WERI-Rb-1 (cell line): ENCODE data around the gene KCNIP2.
A peak's percentile ranks its signal among the peaks of the same experiment; 100 is the strongest.

ENCODE experiments used
- DNase-seq: peaks from one replicate; pipeline ENCODE4 v3.0.0-alpha.2; 2020
- H3K27ac ChIP-seq: fragments of 250-450 bp; sonication (Bioruptor Pico); 2 replicates; pipeline ENCODE4 v1.5.1; 2020; ENCODE audit warnings: mild to moderate bottlenecking, moderate library complexity
- H3K27me3 ChIP-seq: fragments of 250-450 bp; sonication (Bioruptor Pico); 2 replicates; pipeline ENCODE4 v1.5.1; 2021; ENCODE audit warnings: mild to moderate bottlenecking, low read depth, moderate library complexity; ENCODE audit not compliant: insufficient read depth, severe bottlenecking
- H3K36me3 ChIP-seq: fragments of 250-450 bp; sonication (Bioruptor Pico); 2 replicates; pipeline ENCODE4 v1.5.1; 2020; ENCODE audit warnings: mild to moderate bottlenecking, moderate library complexity
- H3K4me3 ChIP-seq: 2 replicates; pipeline ENCODE4 v1.5.1; 2011; ENCODE audit warnings: low read depth, mild to moderate bottlenecking, control low read depth, low read length
- H3K9me3 ChIP-seq: fragments of 250-450 bp; sonication (Bioruptor Pico); 2 replicates; pipeline ENCODE4 v1.5.1; 2021; ENCODE audit warnings: mild to moderate bottlenecking, moderate library complexity; ENCODE audit not compliant: severe bottlenecking
- TF ChIP-seq, protein P1 (sequence below): IDR thresholded peaks from 2 replicates; pipeline ENCODE4 v1.5.1; 2011; ENCODE audit warnings: low read depth, mild to moderate bottlenecking, control low read depth, inconsistent platforms, low read length

The KCNIP2 gene

DNA sequence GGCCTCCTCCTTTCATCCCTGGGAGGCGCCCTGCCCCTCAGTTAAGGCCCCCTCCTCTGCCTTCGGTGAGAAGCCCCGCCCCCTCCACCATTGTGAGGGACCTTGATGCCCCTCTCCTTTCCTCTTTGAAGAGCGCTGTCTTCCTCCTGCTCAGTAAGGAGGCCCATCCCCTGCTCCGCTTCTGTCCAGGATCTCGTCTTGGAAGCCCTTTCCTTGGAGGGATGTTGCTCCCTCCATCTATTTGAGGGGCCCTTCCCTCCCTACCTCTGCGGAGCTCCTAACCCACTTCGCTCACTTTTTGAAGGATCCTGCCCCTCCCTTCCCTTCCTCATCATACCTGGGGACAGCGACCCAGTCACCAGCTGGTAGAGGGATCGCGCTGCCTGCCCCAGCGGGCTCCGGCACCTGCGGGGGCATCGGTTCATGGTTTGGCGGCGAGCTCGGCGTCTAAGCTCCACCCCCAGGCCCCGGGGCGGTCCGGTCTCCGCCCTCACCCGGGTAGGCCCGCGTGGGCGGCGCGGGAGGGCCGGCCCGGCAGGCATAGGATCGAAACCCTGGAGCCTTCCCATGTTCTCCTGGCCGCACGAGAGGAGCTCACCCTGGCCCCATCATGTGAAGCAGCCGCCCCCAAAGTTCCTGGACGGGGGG lies 4.1 kb downstream of the KCNIP2 start:
- Histone ChIP-seq H3K27me3 (no peaks in the 10 kb centered on the region), H3K4me3 (no peak overlapping the region), H3K36me3 (0 out of 2 replicates have a peak, but pooled peaks cover 2% of the 10 kb centered on the region), H3K9me3 (no peaks in the 10 kb centered on the region), H3K27ac (peak overlapping the region; percentile 62; the same call in 1 of the 2 replicates)
- TF ChIP-seq, protein P1, sequence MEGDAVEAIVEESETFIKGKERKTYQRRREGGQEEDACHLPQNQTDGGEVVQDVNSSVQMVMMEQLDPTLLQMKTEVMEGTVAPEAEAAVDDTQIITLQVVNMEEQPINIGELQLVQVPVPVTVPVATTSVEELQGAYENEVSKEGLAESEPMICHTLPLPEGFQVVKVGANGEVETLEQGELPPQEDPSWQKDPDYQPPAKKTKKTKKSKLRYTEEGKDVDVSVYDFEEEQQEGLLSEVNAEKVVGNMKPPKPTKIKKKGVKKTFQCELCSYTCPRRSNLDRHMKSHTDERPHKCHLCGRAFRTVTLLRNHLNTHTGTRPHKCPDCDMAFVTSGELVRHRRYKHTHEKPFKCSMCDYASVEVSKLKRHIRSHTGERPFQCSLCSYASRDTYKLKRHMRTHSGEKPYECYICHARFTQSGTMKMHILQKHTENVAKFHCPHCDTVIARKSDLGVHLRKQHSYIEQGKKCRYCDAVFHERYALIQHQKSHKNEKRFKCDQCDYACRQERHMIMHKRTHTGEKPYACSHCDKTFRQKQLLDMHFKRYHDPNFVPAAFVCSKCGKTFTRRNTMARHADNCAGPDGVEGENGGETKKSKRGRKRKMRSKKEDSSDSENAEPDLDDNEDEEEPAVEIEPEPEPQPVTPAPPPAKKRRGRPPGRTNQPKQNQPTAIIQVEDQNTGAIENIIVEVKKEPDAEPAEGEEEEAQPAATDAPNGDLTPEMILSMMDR: no peak
- no peak for DNase-seq

DNA sequence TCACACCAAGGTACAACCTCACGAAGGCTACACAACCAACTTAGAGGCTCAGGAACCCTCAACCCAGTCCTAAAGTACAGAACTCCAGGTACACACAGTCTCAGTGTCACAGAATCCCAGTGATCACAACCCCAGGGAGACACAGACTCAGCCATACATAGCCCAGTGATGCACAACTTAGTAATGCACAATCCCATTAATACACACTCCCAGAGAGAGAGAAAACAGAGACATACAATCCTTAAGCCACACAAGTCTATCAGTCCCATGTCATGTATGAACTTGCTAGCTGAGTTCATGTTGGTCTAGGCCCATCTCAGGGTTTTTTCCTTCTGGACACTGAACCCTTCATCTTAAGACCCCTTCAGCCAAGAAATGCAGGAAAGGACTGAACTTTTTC lies 4.6 kb downstream of the KCNIP2 start:
- Histone ChIP-seq H3K27me3 (no peaks in the 10 kb centered on the region), H3K36me3 (0 out of 2 replicates have a peak, but pooled peaks cover 2% of the 10 kb centered on the region), H3K9me3 (no peaks in the 10 kb centered on the region), H3K27ac (peak overlapping the region; percentile 62), H3K4me3 (no peak overlapping the region)
- TF ChIP-seq, protein P1: no peak
- DNase-seq: no peak

DNA sequence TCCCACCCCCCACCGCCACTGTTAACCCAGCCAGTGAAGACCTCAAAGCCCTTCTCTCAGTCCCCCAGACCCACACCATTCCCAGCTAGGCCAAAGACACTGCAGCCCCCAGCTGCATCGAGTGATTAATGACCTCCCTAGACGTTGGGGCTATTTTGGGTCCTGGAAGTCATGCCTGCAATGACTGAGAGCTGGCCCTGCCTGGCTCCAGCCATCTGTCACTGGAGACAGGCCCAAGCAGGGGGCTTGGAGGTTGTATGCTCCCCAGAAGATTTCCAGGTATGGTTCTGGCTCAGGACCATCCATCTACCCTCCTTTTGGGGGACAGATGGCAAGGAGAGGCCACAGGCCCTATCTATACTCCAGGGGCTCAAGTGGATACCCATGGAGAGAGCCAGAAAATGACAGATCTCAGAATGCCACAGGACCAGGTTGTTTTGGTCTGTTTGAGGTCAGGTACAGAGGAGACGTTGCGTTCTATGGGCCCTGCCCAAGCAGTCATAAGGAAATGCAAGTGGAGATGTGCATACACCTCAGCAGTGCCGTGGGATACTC lies 5.1 kb downstream of the KCNIP2 start:
- TF ChIP-seq, protein P1: no peak
- peak; percentile 43 for DNase-seq
- no peaks in the 10 kb centered on the region for H3K9me3 ChIP-seq
- 0 out of 2 replicates have a peak, but pooled peaks cover 2% of the 10 kb centered on the region for H3K36me3 ChIP-seq
- no peaks in the 10 kb centered on the region for H3K27me3 ChIP-seq
- H3K4me3 ChIP-seq: no peak overlapping the region
- peak overlapping the region; percentile 62 for H3K27ac ChIP-seq

DNA sequence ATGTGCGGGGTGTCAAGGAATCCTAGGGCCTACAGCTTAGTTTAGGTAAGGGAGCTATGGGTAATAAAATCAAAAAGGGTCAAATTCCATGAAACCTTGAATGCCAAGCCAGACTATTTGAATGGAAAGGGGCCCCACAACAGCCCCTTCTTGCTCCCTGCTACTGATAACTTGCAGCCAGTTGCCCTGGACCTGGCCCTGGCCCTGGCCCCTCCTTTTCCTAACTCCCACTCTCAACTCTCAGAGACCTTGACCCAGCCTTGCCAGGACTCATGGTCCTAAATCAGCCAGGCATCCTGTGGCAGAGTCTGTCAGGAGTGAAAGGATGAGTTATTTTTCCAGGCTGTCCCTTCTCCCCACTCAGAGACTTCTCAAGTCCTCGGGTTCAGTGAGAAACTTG lies 5.9 kb downstream of the KCNIP2 start:
- H3K36me3 ChIP-seq: 0 out of 2 replicates have a peak, but pooled peaks cover 2% of the 10 kb centered on the region
- H3K27ac ChIP-seq: peak overlapping the region; percentile 62
- no peaks in the 10 kb centered on the region for H3K9me3 ChIP-seq
- H3K4me3 ChIP-seq: no peak overlapping the region
- TF ChIP-seq, protein P1: no peak
- no peak for DNase-seq
- no peaks in the 10 kb centered on the region for H3K27me3 ChIP-seq

DNA sequence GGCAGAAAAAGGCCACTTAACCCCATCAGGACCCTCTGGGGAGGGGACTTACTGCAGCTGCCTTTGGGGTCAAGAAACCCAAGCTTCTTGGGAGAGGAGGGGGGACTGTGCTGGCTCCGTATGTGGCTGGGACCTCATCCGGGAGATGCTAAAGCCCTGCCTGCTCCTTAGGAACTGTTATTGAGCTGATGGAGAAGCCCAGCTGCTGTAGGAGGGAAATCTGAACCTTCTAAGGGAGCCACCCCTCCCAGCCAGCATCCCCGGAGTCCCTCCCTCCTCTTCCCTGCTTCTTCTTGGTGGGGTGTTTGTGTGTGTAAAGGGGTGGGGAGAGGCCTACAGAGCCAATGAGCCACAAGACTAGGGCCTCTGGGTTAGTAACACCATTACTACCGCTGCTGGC lies 8.2 kb downstream of the KCNIP2 start:
- H3K4me3 ChIP-seq: no peak overlapping the region
- no peaks in the 10 kb centered on the region for H3K36me3 ChIP-seq
- TF ChIP-seq, protein P1: no peak
- H3K9me3 ChIP-seq: no peaks in the 10 kb centered on the region
- no peaks in the 10 kb centered on the region for H3K27me3 ChIP-seq
- no peak overlapping the region for H3K27ac ChIP-seq
- DNase-seq: no peak
